Activated CD4-positive, alpha-beta T cell treated with anti-CD3 and anti-CD28 coated beads, Interleukin-2, amount 50 U/mL, for 24 hours (primary cell): ENCODE measurements around the gene PDHA1.

Experiments used
- DNase-seq, 2 donors: peaks; one replicate each; pipeline ENCODE4 v3.0.0-alpha.2; 2020; ENCODE audit warnings: low read depth in 1 of 2, low spot score in 1 of 2

PDHA1 gene

DNA sequence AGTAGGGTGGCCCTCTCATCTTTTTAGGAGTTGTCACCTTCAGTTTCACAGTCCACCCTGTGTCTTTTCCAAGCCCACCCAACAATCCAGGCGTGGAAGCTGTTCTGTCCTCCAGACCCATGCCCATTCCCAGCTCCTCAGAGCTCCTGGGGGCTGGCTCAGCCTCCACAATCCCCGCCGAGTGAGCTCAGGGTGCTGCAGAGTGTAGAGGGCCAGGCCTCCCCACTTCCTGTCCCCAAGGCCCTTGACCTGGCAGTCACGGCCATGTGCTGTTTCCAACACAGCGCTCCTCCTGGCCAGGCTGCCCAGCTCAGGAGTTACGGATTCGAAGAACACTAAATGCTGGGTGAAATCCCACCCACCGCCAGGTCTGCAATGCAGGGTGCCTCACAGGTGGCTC is 31.8 kb downstream of the PDHA1 start:
- no peak for DNase-seq

DNA sequence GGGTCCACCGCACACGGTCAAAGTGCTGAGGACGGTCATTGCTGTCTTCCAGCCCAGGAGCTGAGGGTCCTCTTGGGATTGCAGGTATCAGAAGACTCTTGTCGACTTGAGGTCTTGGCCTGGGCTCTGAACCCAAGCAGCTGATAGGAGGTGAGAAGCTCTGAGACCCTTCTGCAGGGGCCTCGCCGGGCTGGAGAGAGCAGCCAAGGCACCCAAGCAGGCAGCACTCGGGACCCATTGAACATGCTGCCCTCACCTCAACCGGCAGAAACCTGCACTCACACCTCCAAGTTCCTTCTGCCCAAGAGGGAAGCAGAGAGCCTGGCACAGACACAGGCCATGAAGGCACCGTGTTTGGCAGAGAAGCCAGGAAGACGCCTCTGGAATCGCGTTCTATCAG is 34.1 kb downstream of the PDHA1 start:
- DNase-seq: no peak

DNA sequence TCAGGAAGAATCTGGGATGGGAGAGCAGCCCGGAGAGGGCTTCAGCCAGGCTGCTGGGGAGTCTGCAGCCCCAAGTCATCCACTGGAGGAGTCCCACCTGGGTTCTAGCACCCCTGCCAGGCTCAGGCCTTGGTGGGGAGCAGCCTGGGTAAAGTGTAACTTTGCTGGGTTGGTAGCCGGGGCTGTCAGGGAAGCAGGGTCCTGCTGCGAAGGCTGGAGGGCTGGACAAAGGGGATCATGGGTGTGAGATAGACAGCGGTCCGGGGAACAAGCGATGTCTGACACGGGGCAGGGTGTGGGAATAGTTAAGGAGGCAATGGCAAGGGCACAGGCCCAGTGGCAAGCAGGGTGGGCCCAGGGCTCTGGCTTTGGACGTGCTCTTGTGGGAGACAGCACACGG is 37.6 kb downstream of the PDHA1 start:
- DNase-seq: no peak

DNA sequence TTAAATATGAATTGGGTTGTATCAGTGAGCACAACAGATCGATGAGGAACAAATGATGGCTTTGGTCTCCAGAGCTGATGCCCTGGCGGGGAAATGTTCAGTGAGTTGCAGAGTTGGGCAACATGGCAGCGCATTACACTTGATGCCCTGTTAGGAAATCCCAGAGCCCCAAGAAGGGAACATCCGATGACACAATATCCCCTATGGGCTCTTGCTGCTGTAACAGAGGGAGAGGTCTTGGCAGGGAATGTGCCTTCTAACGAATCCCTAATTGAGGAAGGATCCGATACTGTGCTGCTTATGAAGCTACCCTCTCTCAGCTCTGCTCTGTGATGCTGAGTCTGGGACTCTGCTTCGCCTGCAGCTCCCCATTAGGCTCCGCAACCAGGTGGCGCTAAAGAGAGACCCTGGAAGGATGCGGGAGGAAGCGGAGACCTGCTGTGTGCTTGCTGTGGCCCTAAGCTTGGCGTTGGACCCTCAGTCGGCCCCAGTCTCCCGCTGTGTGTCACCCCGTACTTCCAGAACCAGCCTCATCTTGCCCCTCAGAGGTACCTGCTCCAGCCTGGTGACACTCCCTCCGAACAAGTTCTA is 38.9 kb downstream of the PDHA1 start:
- DNase-seq: peak; percentile 1 to 33

DNA sequence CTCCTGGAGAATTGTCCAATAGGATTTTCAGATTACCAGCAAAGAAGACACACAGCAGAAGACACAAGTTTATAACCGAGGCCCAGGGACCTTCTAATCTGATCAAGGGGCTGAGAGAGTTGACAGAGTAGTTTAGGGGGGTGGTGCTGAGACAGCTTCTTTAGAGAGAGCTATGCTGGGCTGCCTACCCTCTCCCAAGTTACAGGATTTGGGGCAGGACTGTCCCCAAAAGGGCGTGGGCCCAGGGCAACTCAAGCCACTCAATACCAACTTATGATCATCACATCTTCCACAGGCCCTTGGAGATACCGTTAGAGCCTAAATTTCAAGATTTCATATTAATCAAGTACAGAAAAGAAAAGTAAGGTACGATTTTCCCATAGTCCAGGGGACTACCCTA is 43.0 kb downstream of the PDHA1 start:
- DNase-seq: no peak

DNA sequence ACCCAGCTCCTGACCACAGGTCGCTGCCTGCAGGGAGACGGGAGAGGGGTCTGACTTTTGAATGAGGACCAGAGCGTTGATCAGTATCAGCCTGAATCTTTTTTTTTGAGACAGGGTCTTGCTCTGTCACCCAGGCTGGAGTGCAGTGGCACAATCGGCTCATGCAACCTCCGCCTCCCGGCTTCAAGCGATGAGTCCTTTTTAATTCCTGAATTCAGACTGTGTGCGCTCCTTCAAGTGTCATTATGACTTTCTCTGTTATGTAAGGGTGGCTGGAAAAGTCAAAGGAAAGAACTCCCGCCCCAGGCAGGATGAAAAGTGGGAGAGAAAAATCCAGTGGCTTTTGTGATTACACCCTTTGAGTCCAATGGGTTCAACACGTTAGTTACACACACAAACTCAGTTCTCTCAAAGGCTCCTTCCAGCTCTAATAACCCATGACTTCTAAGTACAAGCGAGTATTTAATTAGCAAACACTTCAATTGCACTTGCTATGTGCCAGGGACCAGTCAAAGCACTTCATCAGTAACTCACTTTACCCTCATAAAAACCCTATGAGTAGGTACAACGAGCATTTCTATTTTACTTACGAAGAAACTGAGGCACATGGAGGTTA is 44.4 kb downstream of the PDHA1 start:
- DNase-seq: no peak

- DNase-seq: no peak
These were observed 45.0 kb downstream of the PDHA1 start for GRCh38 chrX:19388741-19389140.

DNA sequence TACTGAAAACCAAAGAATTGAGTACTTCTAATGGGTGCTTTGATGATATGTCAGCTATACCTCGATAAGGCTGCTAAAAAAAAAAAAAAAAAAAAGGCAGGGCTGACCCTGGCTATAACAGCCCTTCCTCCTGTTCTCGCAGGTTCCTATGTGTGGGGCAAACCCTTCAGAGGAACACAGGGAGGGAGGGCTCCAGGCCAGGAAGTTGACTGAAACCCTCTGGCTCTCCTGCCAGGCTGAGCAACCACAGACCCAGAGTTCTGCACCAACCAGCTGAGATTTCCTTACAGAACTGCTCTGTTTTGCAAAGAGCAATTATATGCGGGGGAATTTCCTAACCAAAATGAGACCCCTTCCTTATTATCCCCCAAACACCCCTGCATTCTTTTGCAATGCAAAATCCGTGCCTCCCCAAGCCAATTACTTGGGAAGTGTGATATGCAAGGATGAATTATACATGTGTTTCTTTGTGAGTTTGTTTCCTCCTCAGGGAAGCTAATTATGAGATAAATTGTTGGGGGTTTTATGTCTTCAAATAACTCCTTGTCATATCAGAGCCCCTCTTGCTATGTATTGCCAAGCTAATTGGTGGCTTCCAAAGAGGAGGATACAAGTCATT is 45.6 kb downstream of the PDHA1 start:
- no peak for DNase-seq

- DNase-seq: no peak
These were observed 48.4 kb downstream of the PDHA1 start for GRCh38 chrX:19392078-19392477.

GRCh38 chrX:19392703-19393102 is 49.0 kb downstream of the PDHA1 start:
- DNase-seq: no peak

DNA sequence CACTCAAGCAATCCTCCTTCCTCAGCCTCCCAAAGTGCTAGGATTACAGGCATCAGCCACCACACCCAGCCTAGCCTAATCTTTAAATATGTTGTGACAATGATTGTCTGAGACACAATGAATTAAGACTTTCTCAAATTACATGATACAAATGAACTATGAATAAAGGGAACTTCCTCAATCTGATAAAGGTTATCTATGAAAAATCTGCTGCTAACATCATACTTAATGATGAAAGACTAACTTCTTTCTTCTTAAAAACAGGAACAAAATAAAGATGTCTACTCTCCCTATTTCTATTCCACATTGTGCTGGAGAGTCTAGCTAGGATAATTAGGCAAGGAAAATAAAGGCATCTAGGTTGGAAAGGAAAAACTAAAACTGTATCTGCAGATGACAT is 60.0 kb downstream of the PDHA1 start:
- DNase-seq: no peak

DNA sequence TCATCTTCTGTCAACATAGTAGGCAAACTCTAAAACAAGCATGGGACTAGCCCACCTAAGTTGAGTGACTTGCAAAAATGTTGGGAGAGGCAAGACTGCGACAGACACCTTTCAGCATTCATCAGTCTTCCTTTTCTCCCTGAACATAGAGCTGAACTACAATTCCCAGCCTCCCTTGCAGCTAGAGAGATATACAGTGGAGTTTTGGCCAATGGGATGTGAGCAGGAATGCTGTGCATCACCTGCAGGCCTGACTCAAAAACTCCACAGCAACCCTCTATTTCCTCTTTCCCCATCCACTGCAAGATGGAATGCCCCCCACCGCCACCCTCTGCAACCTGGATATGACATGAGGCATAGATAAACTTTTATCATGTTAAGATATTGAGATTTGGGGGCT is 66.5 kb downstream of the PDHA1 start:
- DNase-seq: no peak
